Activated naive CD4-positive, alpha-beta T cell treated with anti-CD3 and anti-CD28 coated beads, Interleukin-2, amount 50 U/mL, for 72 hours (primary cell): ENCODE data around the gene TECPR2. TPM values are rescaled to one million over a fixed set of nuclear protein-coding genes. Genes with fewer than 3 reads are reported as not detected.
A peak's percentile ranks its signal among the peaks of the same experiment; 100 is the strongest.

Experiments
- ATAC-seq, 2 donors: fragments of 150-1000 bp; cut with Tn5 transposase; 2 replicates each; pipeline ENCODE4 v1.10.0; 2021; ENCODE audit warnings: mild to moderate bottlenecking in 2 of 2, moderate library complexity in 2 of 2
- DNase-seq, 2 donors: peaks; one replicate each; pipeline ENCODE4 v3.0.0; 2021 to 2022; ENCODE audit warnings: low spot score in 2 of 2
- H3K27ac Mint-ChIP-seq, 2 donors: one replicate each; pipeline ENCODE4 v1.8.0; 2022; ENCODE audit warnings: mild to moderate bottlenecking in 2 of 2, mixed read lengths in 2 of 2
- H3K36me3 Mint-ChIP-seq, 2 donors: one replicate each; pipeline ENCODE4 v1.8.0; 2022; ENCODE audit warnings: mixed read lengths in 2 of 2
- H3K9me3 Mint-ChIP-seq, 2 donors: one replicate each; pipeline ENCODE4 v1.8.0; 2022; ENCODE audit warnings: mixed read lengths in 2 of 2
- total RNA-seq, 2 donors: library from RNA; stranded (reverse); gene quantifications; one replicate each; pipeline ENCODE4 v1.2.3, GENCODE V29; 2022

Gene TECPR2
- total RNA-seq, 2 donors from 2014 or later, result 1.4 to 8.4 TPM

GRCh38 chr14:102390064-102390855 is 27.5 kb downstream of the TECPR2 start:
- ATAC-seq (no peak), DNase-seq (no peak)
- Mint-ChIP-seq H3K36me3 (no peaks in the 10 kb centered on the region), H3K9me3 (peaks cover 0 to 4% of the 10 kb centered on the region in 2 donors), H3K27ac (no peak overlapping the region)

GRCh38 chr14:102392506-102392905 is 29.8 kb downstream of the TECPR2 start:
- H3K36me3 Mint-ChIP-seq, result peaks cover 0 to 8% of the 10 kb centered on the region in 2 donors
- peak overlapping the region in 1 of 2 donors; percentile 59 for H3K27ac Mint-ChIP-seq
- ATAC-seq, result no peak
- peaks cover 0 to 4% of the 10 kb centered on the region in 2 donors for H3K9me3 Mint-ChIP-seq
- DNase-seq, result no peak

- peaks cover 0 to 27% of the 10 kb centered on the region in 2 donors for H3K36me3 Mint-ChIP-seq
- peaks cover 0 to 9% of the 10 kb centered on the region in 2 donors for H3K9me3 Mint-ChIP-seq
- ATAC-seq (peak; percentile 55 to 89), DNase-seq (no peak)
- peak overlapping the region; percentile 71 to 88 for H3K27ac Mint-ChIP-seq
Measured at GRCh38 chr14:102394717-102395375, 32.1 kb downstream of the TECPR2 start.

GRCh38 chr14:102396521-102396920 is 33.8 kb downstream of the TECPR2 start:
- no peak for DNase-seq
- peaks cover 0 to 27% of the 10 kb centered on the region in 2 donors for H3K36me3 Mint-ChIP-seq
- ATAC-seq, result no peak
- no peak overlapping the region for H3K27ac Mint-ChIP-seq
- peaks cover 0 to 9% of the 10 kb centered on the region in 2 donors for H3K9me3 Mint-ChIP-seq

GRCh38 chr14:102403028-102403427 is 40.3 kb downstream of the TECPR2 start:
- peaks cover 13 to 28% of the 10 kb centered on the region in 2 donors for H3K36me3 Mint-ChIP-seq
- H3K9me3 Mint-ChIP-seq, result peaks cover 13 to 19% of the 10 kb centered on the region in 2 donors
- no peak overlapping the region for H3K27ac Mint-ChIP-seq
- DNase-seq (no peak), ATAC-seq (no peak)

GRCh38 chr14:102407258-102407657 is 44.5 kb downstream of the TECPR2 start:
- Mint-ChIP-seq H3K36me3 (peaks cover 13 to 14% of the 10 kb centered on the region in 2 donors), H3K9me3 (peaks cover 13 to 14% of the 10 kb centered on the region in 2 donors), H3K27ac (peak overlapping the region in 1 of 2 donors; percentile 22)
- DNase-seq (no peak), ATAC-seq (no peak)

GRCh38 chr14:102408724-102409123 is 46.0 kb downstream of the TECPR2 start:
- DNase-seq, result no peak
- peaks cover 0 to under 1% of the 10 kb centered on the region in 2 donors for H3K36me3 Mint-ChIP-seq
- ATAC-seq, result peak in 1 of 2 donors; percentile 22
- H3K9me3 Mint-ChIP-seq, result no peaks in the 10 kb centered on the region
- H3K27ac Mint-ChIP-seq, result peak overlapping the region in 1 of 2 donors; percentile 77

- Mint-ChIP-seq H3K27ac (peak overlapping the region; percentile 36 to 67), H3K36me3 (no peaks in the 10 kb centered on the region), H3K9me3 (no peaks in the 10 kb centered on the region)
- ATAC-seq (no peak), DNase-seq (no peak)
Measured at GRCh38 chr14:102415671-102416070, 52.9 kb downstream of the TECPR2 start.

GRCh38 chr14:102417001-102417431 is 54.3 kb downstream of the TECPR2 start:
- ATAC-seq, result no peak
- Mint-ChIP-seq H3K27ac (peak overlapping the region in 1 of 2 donors; percentile 80), H3K36me3 (no peaks in the 10 kb centered on the region), H3K9me3 (no peaks in the 10 kb centered on the region)
- no peak for DNase-seq

GRCh38 chr14:102417646-102418045 is 54.9 kb downstream of the TECPR2 start:
- H3K9me3 Mint-ChIP-seq, result no peaks in the 10 kb centered on the region
- no peaks in the 10 kb centered on the region for H3K36me3 Mint-ChIP-seq
- no peak for DNase-seq
- no peak for ATAC-seq
- peak overlapping the region in 1 of 2 donors; percentile 80 for H3K27ac Mint-ChIP-seq

- Mint-ChIP-seq H3K36me3 (no peaks in the 10 kb centered on the region), H3K27ac (peak overlapping the region in 1 of 2 donors; percentile 76), H3K9me3 (no peaks in the 10 kb centered on the region)
- no peak for ATAC-seq
- no peak for DNase-seq
Measured at GRCh38 chr14:102418169-102418852, 55.6 kb downstream of the TECPR2 start.

GRCh38 chr14:102418853-102419240 is 56.1 kb downstream of the TECPR2 start:
- ATAC-seq, result no peak
- no peaks in the 10 kb centered on the region for H3K36me3 Mint-ChIP-seq
- peak overlapping the region in 1 of 2 donors; percentile 76 for H3K27ac Mint-ChIP-seq
- DNase-seq, result no peak
- H3K9me3 Mint-ChIP-seq, result no peaks in the 10 kb centered on the region

GRCh38 chr14:102419276-102419675 is 56.5 kb downstream of the TECPR2 start:
- no peak overlapping the region for H3K27ac Mint-ChIP-seq
- DNase-seq (no peak), ATAC-seq (no peak)
- H3K9me3 Mint-ChIP-seq, result no peaks in the 10 kb centered on the region
- H3K36me3 Mint-ChIP-seq, result no peaks in the 10 kb centered on the region

GRCh38 chr14:102419716-102420115 is 57.0 kb downstream of the TECPR2 start:
- Mint-ChIP-seq H3K27ac (no peak overlapping the region), H3K36me3 (no peaks in the 10 kb centered on the region), H3K9me3 (no peaks in the 10 kb centered on the region)
- ATAC-seq, result no peak
- DNase-seq, result no peak

- no peak overlapping the region for H3K27ac Mint-ChIP-seq
- DNase-seq, result no peak
- ATAC-seq, result no peak
- H3K9me3 Mint-ChIP-seq, result no peaks in the 10 kb centered on the region
- H3K36me3 Mint-ChIP-seq, result no peaks in the 10 kb centered on the region
Measured at GRCh38 chr14:102421411-102422057, 58.8 kb downstream of the TECPR2 start.

GRCh38 chr14:102424520-102424919 is 61.8 kb downstream of the TECPR2 start:
- DNase-seq, result no peak
- ATAC-seq, result no peak

More at GRCh38 chr14:102424520-102424919, 61.8 kb downstream of the TECPR2 start:
- no peaks in the 10 kb centered on the region for H3K9me3 Mint-ChIP-seq
- no peak overlapping the region for H3K27ac Mint-ChIP-seq
- no peaks in the 10 kb centered on the region for H3K36me3 Mint-ChIP-seq
